Measurements from ENCODE around the gene TLR8. TPM values are rescaled to one million over a fixed set of nuclear protein-coding genes. Genes with fewer than 3 reads are reported as not detected.

The TLR8 gene
- total RNA-seq, result not detected

DNA sequence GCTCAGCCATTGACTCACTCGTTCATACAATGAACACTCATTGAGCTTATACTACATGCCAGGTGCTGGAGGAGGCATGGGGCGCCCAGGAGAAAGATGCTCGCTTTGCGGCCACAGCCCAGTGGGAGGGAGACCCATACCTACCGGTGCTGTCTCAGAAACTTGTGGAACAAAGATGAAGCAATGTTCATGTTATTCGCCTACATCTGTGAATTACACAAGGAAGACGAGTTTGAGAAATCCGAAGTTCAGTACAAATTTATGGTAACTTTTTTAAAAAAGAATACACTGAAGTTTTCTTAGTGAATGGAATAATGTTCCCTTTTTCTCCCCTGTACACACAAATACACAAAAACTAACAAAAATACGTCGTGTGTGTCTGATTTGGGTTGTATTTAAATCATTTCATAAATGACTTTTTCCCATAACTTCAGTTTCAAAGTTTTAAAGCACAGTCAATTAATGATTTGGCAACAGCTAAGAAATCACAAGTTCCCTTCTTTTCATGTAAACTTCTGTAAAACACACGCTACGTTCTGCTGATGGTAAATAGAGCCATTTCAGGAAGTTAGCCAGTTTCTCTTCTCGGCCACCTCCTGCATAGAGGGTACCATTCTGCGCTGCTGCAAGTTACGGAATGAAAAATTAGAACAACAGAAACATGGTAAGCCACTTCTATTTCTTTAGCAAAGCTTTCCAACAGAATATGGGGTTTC, at the start of gene TLR8:
TSS of gene TLR8 (plus strand) at position 575 of the 716 bp plus-strand sequence. CDS start at position 662, 87 bp downstream.
- DNase-seq, result no peak

DNA sequence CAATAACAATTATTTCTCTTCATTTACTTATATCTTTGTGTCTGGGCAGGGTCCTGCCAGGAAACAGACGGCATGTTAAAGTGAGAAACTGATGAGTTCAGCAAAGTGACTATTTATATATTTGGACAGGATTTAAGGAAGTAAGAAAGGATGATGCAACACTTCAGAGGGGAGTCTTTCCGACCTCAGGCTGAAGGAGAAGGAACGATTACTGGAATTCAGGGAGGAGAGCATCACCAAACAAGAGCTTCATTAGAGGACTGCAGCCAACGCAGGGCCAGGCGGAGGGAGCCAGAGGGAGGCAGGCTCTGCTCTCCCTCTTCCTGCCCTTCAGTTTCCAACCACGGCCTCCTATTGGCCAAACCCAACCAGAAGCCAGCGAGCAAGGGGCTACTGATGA, 41.1 kb upstream of the TLR8 start:
- DNase-seq, result no peak

DNA sequence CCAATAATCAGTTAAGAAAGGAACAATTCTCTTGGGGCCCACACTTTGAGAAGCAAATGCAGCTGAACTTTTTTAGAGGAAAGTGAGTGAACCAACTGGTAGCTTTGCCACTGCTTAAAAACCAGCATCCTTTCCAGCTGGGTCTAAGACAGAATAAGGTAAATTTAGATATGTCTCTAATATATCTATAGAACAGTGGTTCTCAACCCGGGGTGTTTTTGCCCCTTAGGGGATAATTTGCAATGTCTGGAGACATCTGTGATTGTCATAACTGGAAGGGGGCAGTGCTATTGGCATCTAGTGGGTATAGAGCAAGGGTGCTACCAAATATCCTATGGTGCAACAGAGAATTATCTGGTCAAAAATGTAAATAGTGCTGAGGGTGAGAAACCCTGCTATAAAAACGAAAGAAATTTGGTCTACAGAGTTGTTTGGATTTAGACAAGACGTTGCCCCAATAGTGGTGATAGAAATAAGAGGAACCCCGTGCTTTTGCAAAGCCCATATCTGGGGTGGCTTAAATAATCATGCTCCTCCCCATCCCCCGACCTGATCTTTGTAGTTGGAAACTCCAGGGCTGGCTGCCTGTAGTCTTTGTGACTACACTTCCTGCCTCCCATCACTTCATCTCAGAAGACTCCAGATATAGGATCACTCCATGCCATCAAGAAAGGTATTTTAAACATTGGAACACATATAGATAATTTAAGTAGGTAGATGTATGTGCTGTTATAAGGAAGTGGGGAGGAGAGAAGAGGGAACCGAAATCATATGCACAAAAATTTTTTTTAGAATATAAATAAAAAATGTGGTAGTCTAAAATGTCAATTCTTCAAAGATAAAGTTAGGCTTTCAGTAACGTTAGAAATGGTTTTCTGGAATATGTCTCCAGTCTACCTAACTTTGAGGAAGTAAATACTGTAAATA, 39.7 kb upstream of the TLR8 start, which contains the start of gene TLR7:
TSS of gene TLR7 (plus strand) at position 622 of the 927 bp plus-strand sequence. CDS start 507 bp downstream, outside the sequence.
- no peak for DNase-seq

DNA sequence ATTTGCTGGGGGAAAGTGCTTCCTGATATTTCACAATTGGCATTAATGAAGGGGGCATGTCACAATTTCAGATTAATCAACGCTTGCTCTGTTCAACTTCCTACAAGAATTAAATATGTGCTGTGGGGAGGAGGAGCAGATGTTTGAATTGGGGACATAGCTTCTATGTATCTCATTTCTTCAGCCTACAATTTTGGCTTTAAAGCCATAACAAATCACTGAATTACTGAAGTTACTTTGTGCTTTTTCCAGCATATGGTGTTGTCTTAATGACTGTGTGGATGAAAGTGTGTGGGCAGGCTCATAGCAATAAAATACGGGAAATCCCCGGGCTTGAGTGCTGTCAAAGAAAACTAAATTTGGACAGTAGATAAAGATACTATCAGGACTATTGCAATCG, 38.7 kb upstream of the TLR8 start:
- no peak for DNase-seq

DNA sequence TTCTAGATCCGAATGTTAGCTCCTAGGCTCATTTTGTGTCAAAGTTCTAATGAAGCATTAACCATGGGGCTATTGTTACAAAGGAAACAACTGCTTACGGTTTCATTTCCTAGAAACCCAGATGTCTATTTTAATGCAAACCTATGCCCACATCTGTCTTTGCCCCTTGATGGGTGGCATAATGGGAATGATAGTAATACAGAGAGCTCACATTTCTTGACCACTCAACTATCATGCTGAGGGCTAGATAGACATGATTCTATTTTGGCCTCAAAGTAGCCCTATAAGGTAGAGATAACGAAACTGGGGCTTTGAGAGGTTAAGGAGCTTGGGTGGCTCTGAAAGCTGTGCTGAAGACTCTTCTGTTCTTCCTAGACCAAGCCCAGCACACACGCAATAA, 37.7 kb upstream of the TLR8 start:
- no peak for DNase-seq

DNA sequence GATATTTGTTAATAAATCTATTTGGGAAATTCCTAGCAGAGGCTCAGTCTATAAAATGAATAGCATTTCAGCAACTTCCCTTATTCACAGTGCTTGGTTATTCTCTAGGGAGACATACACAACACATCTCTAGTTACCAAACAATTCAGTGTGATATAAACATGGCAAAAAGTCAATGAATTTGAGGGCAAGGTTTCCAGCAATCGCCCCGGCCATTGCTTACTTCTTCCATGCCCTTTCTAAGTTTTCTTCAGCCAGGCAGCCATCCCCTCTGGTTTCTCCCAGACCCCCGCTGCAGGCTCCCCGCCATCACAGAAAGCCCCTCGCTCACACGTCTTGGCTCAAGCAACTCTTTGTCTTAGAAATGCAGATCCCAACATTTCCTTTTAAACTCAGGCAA, 35.2 kb upstream of the TLR8 start:
- no peak for DNase-seq

DNA sequence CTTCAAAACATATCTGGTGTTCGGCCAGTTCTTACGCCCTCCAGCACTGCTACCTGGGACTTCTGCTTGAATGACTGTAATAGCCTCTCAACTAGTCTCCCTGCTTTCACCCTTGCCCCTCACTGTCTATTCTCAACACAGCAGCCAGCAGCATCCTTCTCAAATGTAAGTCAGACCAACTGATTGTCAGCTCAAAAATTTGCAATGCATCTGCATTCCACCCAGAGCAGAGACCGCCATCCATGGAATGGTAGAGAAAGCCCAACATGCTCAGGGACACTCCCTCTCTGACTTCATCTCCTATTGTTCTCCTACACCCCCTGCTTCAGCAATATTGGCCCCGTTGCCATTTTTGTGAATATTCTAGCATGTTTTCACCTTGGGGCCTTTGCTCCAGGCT, 33.7 kb upstream of the TLR8 start:
- DNase-seq, result no peak

DNA sequence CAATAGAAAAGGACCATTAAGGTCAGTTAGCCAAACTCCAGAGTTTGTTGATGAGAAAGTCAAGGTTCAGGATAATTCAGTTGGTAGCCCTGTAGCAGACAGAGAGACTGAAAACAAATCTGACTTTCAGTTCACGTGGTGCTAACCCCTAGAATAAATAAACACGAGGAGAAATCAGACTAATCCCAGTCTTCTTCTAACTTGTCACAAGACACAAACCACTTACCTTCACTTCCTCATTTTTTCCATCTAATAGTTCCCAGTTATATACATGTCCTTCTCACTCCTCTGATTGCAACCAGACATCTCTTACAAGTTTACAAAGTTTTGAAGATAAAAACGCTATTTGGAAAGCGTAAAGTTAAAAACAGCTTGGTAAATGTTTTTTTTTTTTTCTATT, 31.8 kb upstream of the TLR8 start:
- no peak for DNase-seq

DNA sequence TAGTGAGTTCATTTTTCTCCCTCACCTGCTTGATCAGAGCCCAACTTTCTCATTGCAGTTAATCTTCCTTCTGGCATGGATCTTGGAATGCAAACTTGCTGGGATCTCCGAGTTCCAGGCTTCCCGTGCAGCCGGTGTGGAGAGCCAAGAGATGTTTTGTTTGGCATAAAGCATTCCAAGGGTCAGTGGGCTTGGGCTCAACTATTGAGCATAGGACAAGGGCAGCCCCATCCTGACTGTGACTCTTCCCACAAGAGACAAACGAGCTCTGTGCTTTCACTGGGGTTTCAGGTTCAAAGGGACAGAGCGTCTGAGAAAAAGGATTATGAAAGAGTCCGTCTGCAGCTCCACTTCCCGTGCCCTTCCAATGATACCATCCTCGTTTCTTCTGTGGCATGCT, 29.0 kb upstream of the TLR8 start:
- no peak for DNase-seq

DNA sequence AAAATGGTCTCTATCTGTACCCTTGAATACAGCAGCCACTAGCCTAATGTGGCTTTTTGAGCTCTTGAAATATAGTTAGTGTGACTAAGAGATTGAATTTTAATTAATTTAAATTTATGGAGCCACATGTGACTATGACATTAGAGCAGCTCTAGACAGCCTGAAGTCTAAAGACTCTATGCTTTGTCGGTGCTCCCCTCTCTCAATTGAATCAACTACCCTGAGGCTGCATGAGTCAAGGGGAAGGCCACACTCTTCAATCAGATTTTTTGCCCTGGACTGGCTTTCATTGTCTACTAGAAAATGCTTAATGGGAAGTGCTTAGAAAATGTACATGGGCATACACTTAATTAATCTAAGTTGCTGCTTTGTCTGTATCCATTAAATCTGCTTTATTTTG, 27.9 kb upstream of the TLR8 start:
- no peak for DNase-seq

DNA sequence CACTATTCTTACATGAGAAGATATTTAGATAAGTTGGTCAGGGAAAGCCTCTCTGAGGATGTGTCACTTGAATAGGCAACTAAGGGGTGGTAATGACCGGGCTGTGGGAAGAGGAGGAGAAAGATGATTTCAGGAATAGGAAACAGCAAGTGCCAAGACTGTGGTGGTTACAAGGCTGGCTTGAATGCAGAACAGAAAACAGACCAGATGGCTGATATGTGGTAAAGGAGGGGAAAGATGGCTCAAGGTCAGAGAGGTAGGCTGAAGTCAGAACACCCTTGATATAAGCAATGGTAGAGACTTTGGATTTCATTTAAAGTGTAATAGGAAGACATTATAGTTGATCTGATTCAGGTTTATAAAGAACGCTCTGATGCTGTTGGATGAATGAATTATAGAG, 24.5 kb upstream of the TLR8 start:
- DNase-seq, result no peak

DNA sequence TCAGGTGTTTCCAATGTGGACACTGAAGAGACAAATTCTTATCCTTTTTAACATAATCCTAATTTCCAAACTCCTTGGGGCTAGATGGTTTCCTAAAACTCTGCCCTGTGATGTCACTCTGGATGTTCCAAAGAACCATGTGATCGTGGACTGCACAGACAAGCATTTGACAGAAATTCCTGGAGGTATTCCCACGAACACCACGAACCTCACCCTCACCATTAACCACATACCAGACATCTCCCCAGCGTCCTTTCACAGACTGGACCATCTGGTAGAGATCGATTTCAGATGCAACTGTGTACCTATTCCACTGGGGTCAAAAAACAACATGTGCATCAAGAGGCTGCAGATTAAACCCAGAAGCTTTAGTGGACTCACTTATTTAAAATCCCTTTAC, 20.9 kb upstream of the TLR8 start:
- DNase-seq, result no peak

DNA sequence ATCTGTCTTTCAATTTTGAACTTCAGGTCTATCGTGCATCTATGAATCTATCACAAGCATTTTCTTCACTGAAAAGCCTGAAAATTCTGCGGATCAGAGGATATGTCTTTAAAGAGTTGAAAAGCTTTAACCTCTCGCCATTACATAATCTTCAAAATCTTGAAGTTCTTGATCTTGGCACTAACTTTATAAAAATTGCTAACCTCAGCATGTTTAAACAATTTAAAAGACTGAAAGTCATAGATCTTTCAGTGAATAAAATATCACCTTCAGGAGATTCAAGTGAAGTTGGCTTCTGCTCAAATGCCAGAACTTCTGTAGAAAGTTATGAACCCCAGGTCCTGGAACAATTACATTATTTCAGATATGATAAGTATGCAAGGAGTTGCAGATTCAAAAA, 19.9 kb upstream of the TLR8 start:
- DNase-seq, result no peak

DNA sequence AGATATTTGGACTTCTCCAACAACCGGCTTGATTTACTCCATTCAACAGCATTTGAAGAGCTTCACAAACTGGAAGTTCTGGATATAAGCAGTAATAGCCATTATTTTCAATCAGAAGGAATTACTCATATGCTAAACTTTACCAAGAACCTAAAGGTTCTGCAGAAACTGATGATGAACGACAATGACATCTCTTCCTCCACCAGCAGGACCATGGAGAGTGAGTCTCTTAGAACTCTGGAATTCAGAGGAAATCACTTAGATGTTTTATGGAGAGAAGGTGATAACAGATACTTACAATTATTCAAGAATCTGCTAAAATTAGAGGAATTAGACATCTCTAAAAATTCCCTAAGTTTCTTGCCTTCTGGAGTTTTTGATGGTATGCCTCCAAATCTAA, 19.3 kb upstream of the TLR8 start:
- DNase-seq, result no peak

DNA sequence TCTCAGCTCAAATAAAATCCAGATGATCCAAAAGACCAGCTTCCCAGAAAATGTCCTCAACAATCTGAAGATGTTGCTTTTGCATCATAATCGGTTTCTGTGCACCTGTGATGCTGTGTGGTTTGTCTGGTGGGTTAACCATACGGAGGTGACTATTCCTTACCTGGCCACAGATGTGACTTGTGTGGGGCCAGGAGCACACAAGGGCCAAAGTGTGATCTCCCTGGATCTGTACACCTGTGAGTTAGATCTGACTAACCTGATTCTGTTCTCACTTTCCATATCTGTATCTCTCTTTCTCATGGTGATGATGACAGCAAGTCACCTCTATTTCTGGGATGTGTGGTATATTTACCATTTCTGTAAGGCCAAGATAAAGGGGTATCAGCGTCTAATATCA, 18.7 kb upstream of the TLR8 start:
- no peak for DNase-seq

DNA sequence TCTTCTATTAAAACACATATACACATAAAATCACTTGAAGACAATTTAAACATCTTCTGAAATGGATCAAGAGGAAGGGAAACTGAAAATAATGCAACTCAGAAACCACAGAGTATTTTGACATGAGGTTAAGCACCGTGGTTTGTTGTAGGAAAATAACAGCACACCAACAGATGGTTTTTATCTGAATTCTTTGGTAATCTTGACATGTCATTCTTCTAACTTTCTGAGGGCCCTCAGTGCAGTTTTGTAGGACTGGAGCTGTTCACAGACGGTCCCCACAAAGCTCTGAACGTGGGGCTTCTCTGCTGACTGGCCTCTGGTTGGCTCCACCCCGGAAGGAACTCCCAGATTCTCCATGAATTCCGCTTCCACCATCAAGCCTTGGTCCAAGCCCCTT, 16.0 kb upstream of the TLR8 start:
- DNase-seq, result no peak

DNA sequence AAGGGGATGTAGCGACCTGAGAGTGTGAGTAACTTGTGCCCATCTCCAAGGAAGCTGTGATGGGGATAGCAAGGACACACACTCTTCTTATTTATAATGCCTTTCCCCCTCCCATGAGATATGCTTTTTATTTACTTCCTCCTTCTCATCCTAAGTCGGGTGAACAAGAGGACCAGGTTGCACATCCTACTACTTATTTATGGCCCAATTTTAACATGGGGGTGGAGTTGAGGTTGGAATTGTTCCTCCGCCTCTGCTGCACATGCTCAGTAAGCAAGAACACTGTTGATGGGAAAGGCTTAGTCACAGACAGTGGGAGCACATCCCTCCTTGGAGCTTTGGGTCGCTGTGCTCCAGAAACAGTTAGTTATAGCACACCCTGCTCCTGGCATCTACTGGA, 15.2 kb upstream of the TLR8 start:
- no peak for DNase-seq

DNA sequence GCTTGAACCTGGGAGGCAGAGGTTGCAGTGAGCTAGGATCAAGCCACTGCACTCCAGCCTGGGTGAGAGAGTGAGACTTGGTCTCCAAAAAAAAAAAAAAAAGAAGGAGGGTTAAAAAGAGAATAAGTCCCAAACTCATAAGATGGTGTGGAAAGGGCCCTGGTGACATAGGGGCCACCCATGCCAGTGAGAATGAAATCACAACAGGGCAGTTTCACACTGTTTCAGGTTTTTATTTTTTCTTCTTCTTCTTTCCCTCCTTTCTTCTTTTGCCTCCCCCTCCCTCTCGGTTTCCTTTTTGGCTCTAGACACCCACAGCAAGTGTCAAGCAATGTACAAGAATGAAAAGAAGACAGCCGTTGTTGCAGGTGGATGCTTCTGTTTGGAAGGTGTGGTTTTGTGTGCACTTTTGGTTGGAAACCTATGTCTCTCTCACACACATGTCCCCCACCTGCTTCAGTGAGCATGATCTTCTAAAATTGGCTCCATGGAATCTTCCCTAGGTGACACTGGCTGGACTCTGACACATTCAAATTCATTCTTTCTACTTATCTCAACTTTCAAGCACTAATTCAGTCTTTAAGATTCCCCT, 14.4 kb upstream of the TLR8 start:
- DNase-seq, result no peak

DNA sequence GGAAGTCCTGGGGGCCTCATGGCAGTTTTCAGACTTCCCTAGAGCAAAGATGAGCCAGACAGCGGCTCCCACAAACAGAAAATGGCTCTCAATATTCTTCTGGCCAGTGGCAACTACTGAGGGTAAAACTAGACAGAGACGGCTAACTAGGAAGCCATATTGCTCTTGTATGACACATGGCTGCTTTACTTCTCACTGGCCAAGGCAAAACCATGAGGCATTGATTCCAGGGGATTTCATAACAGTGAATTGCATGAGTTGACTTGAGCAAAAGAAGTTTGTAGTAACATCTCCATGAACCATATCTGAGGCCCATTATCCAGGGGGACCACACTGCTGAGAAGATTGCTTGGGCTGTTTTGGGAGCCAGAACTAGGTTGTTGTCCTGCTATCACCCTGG, 13.7 kb upstream of the TLR8 start:
- DNase-seq, result no peak

DNA sequence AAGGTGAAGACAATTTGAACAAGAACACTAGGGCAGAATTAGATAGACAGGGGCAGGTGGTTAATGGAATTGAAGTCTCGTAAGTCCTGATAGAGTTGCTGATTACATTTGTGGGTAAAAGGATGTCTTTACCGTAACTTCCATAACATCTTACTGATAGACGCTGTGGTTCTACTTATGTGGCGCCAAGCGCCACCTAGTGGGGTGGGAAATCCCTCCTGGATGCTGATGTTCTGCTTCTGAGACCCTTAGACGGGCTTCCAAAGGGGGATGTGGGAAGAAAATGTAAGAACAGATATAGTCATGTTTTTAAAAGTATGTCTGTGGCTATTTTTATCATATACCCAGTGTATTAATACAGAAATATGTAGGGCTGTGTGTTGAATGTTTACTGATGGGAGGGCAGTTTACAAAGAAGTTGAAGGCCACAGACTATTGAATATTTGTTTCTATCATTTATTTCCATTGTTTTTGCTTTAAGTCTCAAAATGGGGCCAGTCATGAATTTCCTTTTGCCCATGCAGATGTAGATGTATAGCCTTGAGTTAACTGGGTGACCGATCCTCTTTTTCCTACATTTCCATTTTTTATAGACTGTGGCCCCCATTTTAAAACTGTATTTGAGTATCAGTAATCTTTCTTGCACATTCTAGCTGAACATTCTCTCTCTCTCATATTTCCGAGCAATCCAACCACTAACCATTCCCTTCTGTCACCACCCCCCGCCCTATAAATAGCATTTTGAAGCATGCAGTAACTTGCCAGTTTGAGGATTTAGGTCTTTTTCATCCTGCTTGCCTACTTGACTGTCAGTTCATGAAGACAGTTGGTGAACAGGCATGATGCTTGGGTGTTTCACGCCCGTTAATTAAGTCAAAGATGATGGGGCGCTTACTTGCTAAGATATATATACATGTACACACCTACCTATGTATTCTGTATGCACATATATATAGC, 12.1 kb upstream of the TLR8 start:
- DNase-seq, result peak; percentile 24

DNA sequence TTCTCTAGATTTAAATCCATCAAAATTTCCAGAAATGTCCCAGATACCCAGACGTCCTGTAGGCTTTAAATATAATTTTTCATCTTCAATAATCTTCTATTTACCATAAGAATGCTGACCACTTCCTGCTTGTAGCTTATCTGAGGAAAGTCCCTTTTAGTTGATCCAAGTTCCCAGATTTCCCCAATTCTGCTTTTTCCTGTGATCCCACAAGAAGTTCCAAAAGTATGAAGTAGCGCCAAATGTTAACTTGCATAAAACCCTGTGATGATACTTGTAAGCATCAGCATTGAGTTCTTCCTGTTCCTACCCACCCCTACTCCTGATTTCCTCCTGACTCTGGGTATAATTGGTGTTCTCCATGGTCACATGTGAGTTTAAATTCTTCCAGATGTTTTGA, 10.6 kb upstream of the TLR8 start:
- DNase-seq, result no peak

DNA sequence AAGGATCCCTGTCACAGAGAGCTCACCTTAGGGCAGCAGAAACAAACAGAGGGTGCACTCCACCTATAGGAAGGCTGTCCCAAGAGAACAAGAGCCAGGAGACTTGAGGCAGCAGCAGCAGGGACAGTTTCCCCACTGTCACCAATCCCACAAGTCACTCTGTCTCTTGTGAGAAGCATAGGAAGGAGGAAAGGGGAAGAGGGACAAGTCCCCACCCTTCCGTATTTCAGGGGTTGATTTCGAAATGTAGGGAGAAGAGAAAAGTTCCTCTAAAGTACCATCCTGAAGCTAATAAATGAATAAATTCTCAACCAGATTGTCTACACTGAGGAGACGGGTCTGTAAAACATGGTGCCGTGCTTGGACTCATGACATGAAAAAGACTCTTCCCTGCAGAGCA, 9.5 kb upstream of the TLR8 start:
- no peak for DNase-seq

DNA sequence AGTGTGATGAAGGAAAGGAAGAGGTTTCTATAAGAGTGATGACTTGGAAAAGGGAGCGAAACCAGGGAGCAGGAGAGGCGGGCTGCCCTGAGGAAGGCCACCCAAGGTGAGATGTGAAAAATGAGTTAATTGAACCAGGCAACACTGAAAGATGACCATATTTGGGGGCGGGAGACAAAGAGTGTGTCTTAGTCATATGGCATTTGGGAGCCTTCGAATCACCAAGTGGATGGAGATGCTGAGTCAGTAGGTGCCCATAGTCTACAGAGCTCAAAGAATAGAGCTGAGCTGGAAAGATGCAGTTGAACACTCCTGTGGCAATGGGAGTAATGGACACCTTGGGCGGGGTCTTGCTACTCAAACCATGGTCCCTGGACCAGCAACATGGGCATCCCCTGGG, 8.3 kb upstream of the TLR8 start:
- DNase-seq, result no peak
